Measurements from ENCODE around the gene SWSAP1.

Gene SWSAP1

GRCh38 chr19:11384778-11385129, 10.3 kb downstream of the SWSAP1 start:
- H3K27ac ChIP-seq (ENCODE audit: extremely low read depth, low read depth, low read length): no peak overlapping the region
- POLR2A ChIA-PET: interaction anchor here (0.6 to 2.8 kb wide), 6 partner anchors 9 to 91 kb away, joined by 3 to 22 read pairs (median 6); partner anchors contain the start of gene SWSAP1
- CTCF ChIA-PET: interaction anchor here (0.7 to 5.9 kb wide), 7 partner anchors 9 to 836 kb away, joined by 3 to 66 read pairs (median 5); partner anchors contain the start of genes ELAVL3, ODAD3 and PRKCSH
- H3K4me3 ChIP-seq (ENCODE audit: low read depth, low read length): no peak overlapping the region
- peaks cover 0 to 5% of the 10 kb centered on the region in 2 experiments; a peak in 2 of 3 replicates for H3K36me3 ChIP-seq (ENCODE audit: control insufficient read depth in 2 of 2, insufficient read depth in 1 of 2, low read length in 2 of 2)
- no peaks in the 10 kb centered on the region for H3K9me3 ChIP-seq (ENCODE audit: control insufficient read depth, insufficient read depth, low read depth, low read length)
- TF ChIP-seq ZNF155 (tag by site-specific recombination; IDR thresholded peaks at IDR 0.05): no peak
- TF ChIP-seq ZNF600 (tag by site-specific recombination; IDR thresholded peaks at IDR 0.05): no peak
- peak; percentile 66 for TF ChIP-seq ZNF121 (tag by site-specific recombination; IDR thresholded peaks at IDR 0.05)
- H3K4me1 ChIP-seq (ENCODE audit: control insufficient read depth, insufficient read depth, low read length): no peaks in the 10 kb centered on the region; the same call in 1 of the 2 replicates

- TF ChIP-seq ZIC2 (tag by site-specific recombination; IDR thresholded peaks at IDR 0.05) (no peak), ZNF121 (tag by site-specific recombination; IDR thresholded peaks at IDR 0.05) (no peak), ZNF280C (tag by site-specific recombination; IDR thresholded peaks at IDR 0.05) (no peak), SALL2 (tag by site-specific recombination; IDR thresholded peaks at IDR 0.05; ENCODE audit: borderline replicate concordance) (no peak), MZF1 (tag by site-specific recombination; IDR thresholded peaks at IDR 0.05; ENCODE audit: borderline replicate concordance) (no peak), HOXC10 (CRISPR knock-in tag; IDR thresholded peaks at IDR 0.05) (no peak), PRDM10 (tag by site-specific recombination; IDR thresholded peaks at IDR 0.05) (no peak), ZNF48 (tag by site-specific recombination; IDR thresholded peaks at IDR 0.05) (no peak), ZNF529 (tag by site-specific recombination; IDR thresholded peaks at IDR 0.05; ENCODE audit: insufficient replicate concordance) (no peak), ZNF16 (tag by site-specific recombination; IDR thresholded peaks at IDR 0.05; ENCODE audit: low read depth) (no peak), ZNF514 (tag by site-specific recombination; IDR thresholded peaks at IDR 0.05) (no peak), ZNF426 (tag by site-specific recombination; IDR thresholded peaks at IDR 0.05) (no peak), ZNF362 (tag by site-specific recombination; IDR thresholded peaks at IDR 0.05) (no peak), ZNF37A (tag by site-specific recombination; IDR thresholded peaks at IDR 0.05) (no peak), ZBTB1 (tag by site-specific recombination; IDR thresholded peaks at IDR 0.05) (no peak), BCL11A (tag by site-specific recombination; IDR thresholded peaks at IDR 0.05; ENCODE audit: low read depth) (no peak)
- Histone ChIP-seq H3K9me3 (ENCODE audit: control insufficient read depth, insufficient read depth, low read depth, low read length) (no peaks in the 10 kb centered on the region), H3K4me1 (ENCODE audit: control insufficient read depth, insufficient read depth, low read length) (no peaks in the 10 kb centered on the region; the same call in 1 of the 2 replicates), H3K36me3 (ENCODE audit: control insufficient read depth in 2 of 2, insufficient read depth in 1 of 2, low read length in 2 of 2) (no peaks in the 10 kb centered on the region), H3K4me3 (ENCODE audit: low read depth, low read length) (no peak overlapping the region), H3K27ac (ENCODE audit: extremely low read depth, low read depth, low read length) (no peak overlapping the region)
- POLR2A ChIA-PET: interaction anchor here (0.5 kb wide), 1 partner anchor 45 kb away, joined by 7 read pairs; no protein-coding TSS in a partner anchor
- CTCF ChIA-PET: interaction anchor here (0.7 to 1.7 kb wide), 2 partner anchors 11 to 48 kb away, joined by 3 to 6 read pairs; partner anchors contain the start of genes ODAD3 and PRKCSH
These were observed 12.9 kb downstream of the SWSAP1 start for GRCh38 chr19:11387162-11388034.
